Thymus (tissue), 11 donors: ENCODE measurements around the gene MANSC1. TPM values are rescaled to one million over a fixed set of nuclear protein-coding genes. Genes with fewer than 3 reads are reported as not detected.
A peak's percentile ranks its signal among the peaks of the same experiment; 100 is the strongest.

ENCODE experiments used
- DNase-seq, 9 donors: peaks; one replicate each; pipeline ENCODE4 v3.0.0-alpha.2; 2013; ENCODE audit warnings: low spot score in 9 of 9, low read depth in 6 of 9, missing footprints in 1 of 9
- H3K27ac ChIP-seq, 2 donors: one replicate each; pipeline ENCODE4 v1.5.1; 2013; ENCODE audit warnings: control low read depth in 1 of 2, low read depth in 1 of 2, low read length in 1 of 2, mild to moderate bottlenecking in 1 of 2, moderate library complexity in 1 of 2
- H3K27me3 ChIP-seq, 2 donors: one replicate each; pipeline ENCODE4 v1.5.1; 2013; ENCODE audit warnings: low read length in 1 of 2; ENCODE audit not compliant: control insufficient read depth in 2 of 2, insufficient read depth in 1 of 2
- H3K36me3 ChIP-seq, 2 donors: one replicate each; pipeline ENCODE4 v1.5.1; 2013; ENCODE audit warnings: low read length in 1 of 2, mild to moderate bottlenecking in 1 of 2, moderate library complexity in 1 of 2; ENCODE audit not compliant: control insufficient read depth in 2 of 2, insufficient read depth in 2 of 2
- H3K4me1 ChIP-seq, 2 donors: one replicate each; pipeline ENCODE4 v1.5.1; 2013; ENCODE audit warnings: low read length in 2 of 2; ENCODE audit not compliant: control insufficient read depth in 2 of 2, insufficient read depth in 2 of 2
- H3K4me3 ChIP-seq, 2 donors: one replicate each; pipeline ENCODE4 v1.5.1; 2013; ENCODE audit warnings: low read length in 2 of 2, control low read depth in 1 of 2, mild to moderate bottlenecking in 1 of 2
- H3K9me3 ChIP-seq, 2 donors: one replicate each; pipeline ENCODE4 v1.5.1; 2013; ENCODE audit warnings: low read length in 1 of 2, mild to moderate bottlenecking in 1 of 2; ENCODE audit not compliant: control insufficient read depth in 2 of 2, insufficient read depth in 1 of 2
- WGBS: extraction: QIAGEN DNeasy Blood & Tissue Kit; methylation state at CpG from one replicate; pipeline ENCODE4 v1.1.7; 2013; 5-methylcytosine and 5-hydroxymethylcytosine counted together
- polyA plus RNA-seq: library from polyadenylated mRNA; stranded (reverse); fragments of 200-250 nt; gene quantifications from one replicate; pipeline ENCODE4 v1.2.3, GENCODE V29; 2013
- total RNA-seq: library from RNA; stranded (reverse); fragments of 120-200 nt; gene quantifications from one replicate; pipeline ENCODE4 v1.2.4, GENCODE V29; 2013
- donor health status: healthy.

Gene MANSC1
- total and polyA plus RNA-seq, 2 donors, result 1.0 to 4.6 TPM

DNA sequence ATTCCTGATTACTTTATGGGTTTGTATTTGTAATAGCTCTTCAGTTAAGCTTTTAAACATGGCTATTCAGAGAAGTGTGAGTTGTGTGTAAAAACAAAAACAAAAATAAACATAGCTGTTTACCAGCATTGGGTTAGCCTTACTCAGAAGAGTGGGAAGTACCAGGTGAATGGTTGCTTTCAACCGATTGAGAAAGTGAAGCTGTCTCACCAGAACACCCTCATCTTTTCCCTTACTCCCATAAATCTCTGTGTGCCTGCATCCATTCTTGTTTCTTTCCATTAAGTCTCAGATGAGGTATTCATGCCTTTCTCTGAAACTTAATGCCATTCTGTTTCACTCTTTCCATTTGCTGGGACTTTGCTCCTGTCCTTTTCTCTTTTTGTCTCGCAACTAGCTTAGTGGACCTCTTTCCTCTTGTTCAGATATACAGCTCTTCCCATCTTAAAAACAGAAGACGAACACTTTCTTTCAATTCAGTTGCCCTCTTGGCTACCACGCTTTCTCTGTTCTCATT, 17.5 kb upstream of the MANSC1 start:
- Histone ChIP-seq H3K4me1 (no peaks in the 10 kb centered on the region), H3K9me3 (no peaks in the 10 kb centered on the region), H3K4me3 (no peak overlapping the region), H3K27ac (no peak overlapping the region), H3K27me3 (no peaks in the 10 kb centered on the region), H3K36me3 (peaks cover 5 to 8% of the 10 kb centered on the region in 2 donors)
- 99% methylated on average over 4 of the region's 4 CpGs for WGBS
- DNase-seq, result no peak

DNA sequence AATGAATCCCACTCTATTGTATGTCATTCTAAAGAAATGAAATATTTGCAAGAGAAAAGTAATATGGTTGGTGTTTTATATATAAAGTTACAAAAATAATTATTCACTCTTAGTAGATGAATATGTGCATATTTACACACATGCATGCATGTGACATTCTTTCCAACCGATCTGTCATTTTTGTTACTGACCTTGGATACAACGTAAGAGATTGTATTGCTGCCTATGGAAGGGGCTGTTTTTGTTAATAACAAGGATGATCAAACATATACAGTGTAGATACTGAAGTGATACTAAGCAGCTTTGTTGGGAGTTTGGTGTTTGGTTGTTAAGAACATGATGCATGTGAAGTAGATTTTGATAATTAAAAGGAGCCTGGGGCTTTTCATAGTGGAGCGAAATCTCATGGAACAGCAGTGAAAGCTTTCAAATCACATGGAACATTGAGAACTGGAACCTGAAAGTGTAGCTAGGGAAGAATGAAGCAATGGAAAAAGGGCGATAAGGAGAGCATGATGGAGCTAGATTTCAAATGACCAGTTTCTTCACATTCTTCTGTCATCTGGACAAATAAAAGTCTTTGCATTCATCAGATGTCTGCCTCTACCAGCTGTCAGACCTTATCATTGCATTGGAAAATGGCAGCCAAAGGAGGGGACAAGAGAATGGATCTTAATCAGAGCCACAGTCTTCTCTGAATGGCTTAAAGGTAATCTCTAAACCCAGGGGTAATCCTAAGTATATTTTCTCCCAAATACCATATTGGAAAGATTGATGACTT, 16.8 kb upstream of the MANSC1 start:
- peaks cover 5% of the 10 kb centered on the region in 2 donors for H3K36me3 ChIP-seq
- no peak overlapping the region for H3K27ac ChIP-seq
- no peaks in the 10 kb centered on the region for H3K4me1 ChIP-seq
- no peak for DNase-seq
- H3K27me3 ChIP-seq, result no peaks in the 10 kb centered on the region
- no peak overlapping the region for H3K4me3 ChIP-seq
- WGBS, result 95% methylated on average over 4 of the region's 4 CpGs
- H3K9me3 ChIP-seq, result no peaks in the 10 kb centered on the region

DNA sequence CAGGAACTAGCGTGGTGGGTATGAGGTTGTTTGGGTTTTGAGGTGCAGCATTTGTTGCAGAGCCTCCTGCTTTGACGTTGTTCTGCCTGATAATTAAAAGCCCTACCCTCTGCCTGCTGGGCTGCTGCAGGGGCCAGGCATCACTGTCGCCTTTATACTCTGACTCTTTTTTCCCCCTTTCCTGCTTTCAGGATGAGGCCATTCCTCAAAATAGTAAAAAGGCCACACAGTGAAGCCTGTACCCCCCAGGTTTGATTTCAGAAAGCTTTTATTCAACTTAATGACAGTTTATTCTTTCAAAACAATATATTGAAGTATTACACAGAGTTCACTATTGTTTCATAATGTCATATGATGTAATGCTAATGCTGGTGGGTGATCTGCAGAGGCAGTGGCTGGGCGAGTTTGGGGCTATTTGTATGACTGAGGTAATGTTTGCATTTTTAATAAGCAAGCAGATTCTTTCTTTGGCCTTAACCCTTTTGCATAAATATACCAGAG, 15.9 kb upstream of the MANSC1 start:
- Histone ChIP-seq H3K4me3 (no peak overlapping the region), H3K36me3 (peaks cover 5 to 9% of the 10 kb centered on the region in 2 donors), H3K4me1 (no peaks in the 10 kb centered on the region), H3K27ac (no peak overlapping the region), H3K9me3 (no peaks in the 10 kb centered on the region), H3K27me3 (no peaks in the 10 kb centered on the region)
- DNase-seq, result no peak
- 83% methylated on average over 4 of the region's 4 CpGs for WGBS

DNA sequence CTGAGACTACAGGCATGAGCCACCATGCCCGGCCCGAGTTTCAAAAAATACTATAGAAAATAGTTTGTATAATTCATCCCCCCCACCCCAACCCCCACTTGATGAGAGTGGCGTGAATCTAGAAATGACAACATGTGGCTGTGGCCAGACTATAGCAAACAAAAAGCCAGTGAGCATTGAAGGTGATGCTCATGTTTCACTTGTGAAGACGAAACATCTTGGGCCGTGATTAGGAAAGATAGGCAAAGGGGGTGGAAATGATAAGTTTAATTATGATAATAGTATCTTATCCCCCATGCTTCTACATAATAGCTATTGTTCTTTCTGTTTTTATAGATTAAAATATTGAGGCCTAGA, 15.4 kb upstream of the MANSC1 start:
- peaks cover 5 to 9% of the 10 kb centered on the region in 2 donors for H3K36me3 ChIP-seq
- H3K4me1 ChIP-seq, result no peaks in the 10 kb centered on the region
- H3K27ac ChIP-seq, result no peak overlapping the region

DNA sequence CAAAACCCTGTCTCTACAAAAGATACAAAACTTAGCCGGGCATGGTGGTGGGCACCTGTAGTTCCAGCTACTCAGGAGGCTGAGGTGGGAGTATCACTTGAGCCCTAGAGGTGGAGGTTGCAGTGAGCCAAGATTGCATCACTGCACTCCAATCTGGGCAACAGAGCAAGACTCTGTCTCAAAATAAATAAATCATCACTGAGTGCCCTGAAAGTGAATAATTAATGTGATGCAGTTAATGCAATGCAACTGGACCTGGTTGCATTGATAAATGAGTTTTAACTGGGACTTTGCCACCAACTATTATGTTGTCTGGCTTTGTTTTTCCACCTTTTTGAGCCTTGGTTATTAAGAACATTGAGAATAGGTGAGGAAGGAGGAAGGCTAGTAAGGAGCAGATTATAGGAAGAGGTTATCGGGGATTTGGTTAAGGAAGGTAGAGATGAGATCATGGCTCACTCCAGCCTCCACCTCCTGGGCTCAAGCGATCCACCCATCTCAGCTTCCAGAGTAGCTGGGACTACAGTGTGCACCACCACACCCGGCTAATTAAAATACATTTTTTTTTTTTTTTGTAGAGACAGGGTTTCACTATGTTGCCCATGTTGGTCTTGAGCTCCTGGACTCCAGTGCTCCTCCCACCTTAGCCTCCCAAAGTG, 14.9 kb upstream of the MANSC1 start:
- 97% methylated on average over 4 of the region's 4 CpGs for WGBS
- Histone ChIP-seq H3K36me3 (peaks cover 5 to 9% of the 10 kb centered on the region in 2 donors), H3K27me3 (no peaks in the 10 kb centered on the region), H3K4me3 (no peak overlapping the region), H3K4me1 (no peaks in the 10 kb centered on the region), H3K27ac (no peak overlapping the region), H3K9me3 (no peaks in the 10 kb centered on the region)
- no peak for DNase-seq

More for the DNA sequence above, 15.4 kb upstream of the MANSC1 start:
- WGBS, result 98% methylated on average over 5 of the region's 5 CpGs
- Histone ChIP-seq H3K9me3 (no peaks in the 10 kb centered on the region), H3K4me3 (no peak overlapping the region), H3K27me3 (no peaks in the 10 kb centered on the region)
- no peak for DNase-seq

DNA sequence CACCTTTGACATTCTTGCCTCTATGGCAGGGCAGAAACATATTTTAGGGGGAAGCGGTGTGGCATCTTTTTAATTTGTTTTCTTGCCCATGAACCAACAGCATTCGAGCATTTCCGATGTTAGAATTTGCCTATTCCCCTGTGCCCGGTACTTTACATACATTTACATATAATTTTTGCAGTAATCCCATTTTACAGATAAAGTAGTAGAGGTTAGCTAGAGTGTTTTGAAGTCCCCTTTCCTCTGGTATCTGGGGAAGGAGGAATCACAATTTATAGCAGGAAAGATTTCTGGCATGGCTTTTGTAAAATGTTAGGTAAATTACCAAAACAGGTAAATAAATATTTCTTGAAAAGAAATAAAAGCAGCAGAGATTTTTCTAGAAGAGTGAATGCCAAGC, 8.5 kb upstream of the MANSC1 start:
- Histone ChIP-seq H3K4me3 (peak overlapping the region in 1 of 2 donors; percentile 93), H3K27me3 (no peaks in the 10 kb centered on the region), H3K27ac (no peak overlapping the region), H3K9me3 (peaks cover 0 to 1% of the 10 kb centered on the region in 2 donors), H3K36me3 (peaks cover 5 to 9% of the 10 kb centered on the region in 2 donors), H3K4me1 (peaks cover 7 to 17% of the 10 kb centered on the region in 2 donors)
- 83% methylated on average over 4 of the region's 4 CpGs for WGBS
- no peak for DNase-seq

DNA sequence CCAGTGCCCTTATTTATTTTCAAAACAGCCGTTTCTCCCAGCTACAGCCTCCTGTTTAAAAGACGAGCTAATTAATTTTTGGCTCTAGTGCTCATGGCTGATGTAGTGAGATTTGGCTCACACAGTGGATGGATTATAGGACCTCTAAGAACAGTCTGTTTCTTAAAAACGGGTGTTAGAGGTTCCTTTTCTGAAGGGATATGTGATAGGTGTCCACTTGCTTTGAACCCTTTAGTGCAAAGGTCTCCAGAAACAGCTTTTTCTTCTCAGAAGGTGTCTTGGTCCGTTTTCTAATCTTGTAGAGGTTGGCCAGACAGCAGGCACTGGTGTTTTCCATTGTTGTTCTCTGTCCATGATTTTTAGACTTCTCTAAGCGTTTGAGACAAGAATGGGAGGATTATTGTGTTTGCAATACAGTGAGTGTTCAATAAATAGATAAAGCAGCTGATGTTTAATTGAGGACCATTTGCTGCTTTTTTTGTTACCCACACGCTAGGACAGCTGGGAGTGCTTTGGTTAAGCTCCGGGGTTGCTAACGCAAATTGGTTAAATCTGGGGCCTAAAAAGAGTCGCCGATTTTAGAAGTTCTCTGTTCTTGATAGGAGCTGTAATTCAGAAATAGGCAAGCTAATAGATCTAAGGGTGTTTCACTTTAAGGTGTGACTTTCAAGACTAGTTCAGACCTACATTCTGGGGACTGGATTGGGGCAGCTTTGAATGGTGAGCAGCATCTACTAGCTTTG, 7.8 kb upstream of the MANSC1 start:
- 43% methylated on average over 10 of the region's 10 CpGs for WGBS
- DNase-seq, result no peak
- Histone ChIP-seq H3K4me1 (peaks cover 7 to 17% of the 10 kb centered on the region in 2 donors), H3K27ac (peak overlapping the region; percentile 86 to 97), H3K4me3 (peak overlapping the region; percentile 67 to 93), H3K36me3 (peaks cover 2 to 6% of the 10 kb centered on the region in 2 donors), H3K9me3 (peaks cover 0 to 1% of the 10 kb centered on the region in 2 donors), H3K27me3 (no peaks in the 10 kb centered on the region)

DNA sequence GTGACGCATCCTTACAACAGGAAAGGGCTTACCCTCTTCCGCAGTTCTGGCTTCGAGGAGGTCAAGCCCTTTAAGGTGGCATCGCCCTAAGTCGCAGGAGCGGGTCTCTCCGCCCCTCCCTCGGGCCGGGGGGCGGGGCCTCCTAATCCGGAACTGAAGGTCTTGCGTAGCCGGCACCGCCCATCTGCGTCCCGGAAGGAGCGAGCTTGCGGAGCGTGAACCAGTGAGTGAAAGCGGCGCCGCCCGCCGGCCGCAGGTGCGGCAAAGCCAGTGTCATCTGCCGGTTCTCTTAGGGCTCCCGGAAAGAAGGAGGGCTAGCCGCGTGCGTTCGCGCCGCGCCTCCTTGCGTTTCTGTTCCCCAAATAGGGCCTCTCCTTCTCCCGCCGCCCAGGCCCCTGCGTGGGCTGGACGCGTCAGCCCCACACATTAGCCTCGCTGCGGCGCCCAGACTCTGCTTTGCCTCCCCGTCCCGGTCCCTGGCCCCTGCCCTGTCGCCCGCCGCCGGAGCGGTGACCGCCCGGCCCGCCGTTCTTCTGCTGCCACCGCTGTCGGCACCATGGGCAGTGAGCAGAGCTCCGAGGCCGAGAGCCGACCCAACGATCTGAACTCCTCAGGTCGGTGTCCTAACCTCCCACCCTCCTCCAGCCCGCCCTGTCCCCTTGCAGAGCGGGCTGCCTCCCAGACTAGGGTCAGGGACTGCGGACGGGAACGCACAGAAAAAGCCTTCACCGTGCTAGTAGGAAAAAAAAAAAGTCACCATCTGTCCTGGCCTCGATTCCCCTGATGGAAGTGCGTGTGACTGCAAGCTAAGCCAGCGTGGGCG, 7.1 kb upstream of the MANSC1 start, which contains the start of gene BORCS5:
Gene BORCS5, plus strand, starts transcription at position 183 of the 823 bp plus-strand sequence. Its CDS starts 374 bp downstream, at position 557.
- Histone ChIP-seq H3K27ac (peak within 1 kb of the TSS; percentile 86 to 97), H3K9me3 (peaks cover 0 to 1% of the 10 kb centered on the region in 2 donors), H3K27me3 (no peaks in the 10 kb centered on the region), H3K4me3 (peak within 1 kb of the TSS; percentile 67 to 93), H3K4me1 (peaks cover 7 to 17% of the 10 kb centered on the region in 2 donors), H3K36me3 (peaks cover 0 to 5% of the 10 kb centered on the region in 2 donors)
- WGBS, result under 1% methylated on average over 72 of the region's 72 CpGs
- peak; percentile 92 to 99 (median 96) for DNase-seq
